Transverse colon (tissue), 4 donors: Measurements from ENCODE around the gene ZFYVE21. TPM values are rescaled to one million over a fixed set of nuclear protein-coding genes. Genes with fewer than 3 reads are reported as not detected.

Source experiments
- DNase-seq: peaks from one replicate; pipeline ENCODE4 v3.0.0-alpha.2; 2019
- H3K27ac ChIP-seq, 4 donors: fragments of 200-600 bp; sonication (generic); 2 replicates each; pipeline ENCODE4 v1.5.1; 2016 to 2018; ENCODE audit warnings: inconsistent platforms in 4 of 4
- H3K27me3 ChIP-seq: fragments of 200-600 bp; sonication (generic); 2 replicates; pipeline ENCODE4 v1.5.1; 2017; ENCODE audit warnings: inconsistent platforms
- H3K36me3 ChIP-seq, 4 donors: fragments of 200-600 bp; sonication (generic); 2 replicates each; pipeline ENCODE4 v1.5.1; 2017 to 2019; ENCODE audit warnings: inconsistent platforms in 4 of 4
- H3K4me1 ChIP-seq, 4 donors: fragments of 200-600 bp; sonication (generic); 2 replicates each; pipeline ENCODE4 v1.5.1; 2017 to 2020; ENCODE audit warnings: inconsistent platforms in 4 of 4
- H3K4me3 ChIP-seq, 4 donors: fragments of 200-600 bp; sonication (generic); 1 replicate in 1 of 4; 2 replicates in 3 of 4; pipeline versions ENCODE4 v1.5.1 to v1.6.1; 2017 to 2019; ENCODE audit warnings: inconsistent platforms in 4 of 4
- H3K9me3 ChIP-seq, 2 donors: fragments of 200-600 bp; sonication (generic); 2 replicates each; pipeline ENCODE4 v1.5.1; 2017 to 2019; ENCODE audit warnings: inconsistent platforms in 2 of 2
- EP300 ChIP-seq: sonication (generic); formaldehyde crosslinking; IDR thresholded peaks from one replicate; pipeline ENCODE4 v1.6.1; 2017; ENCODE audit warnings: antibody characterized with exemption, low read depth
- POLR2A ChIP-seq: fragments of 450-650 bp; IDR thresholded peaks from one replicate; pipeline ENCODE4 v1.6.1; 2016; ENCODE audit warnings: antibody characterized with exemption, mild to moderate bottlenecking, moderate library complexity
- POLR2AphosphoS5 ChIP-seq, 3 donors: sonication (generic); formaldehyde crosslinking; IDR thresholded peaks; one replicate each; pipeline ENCODE4 v1.6.1; 2016; ENCODE audit warnings: antibody characterized with exemption in 3 of 3
- WGBS, 2 donors: methylation state at CpG; one replicate each; pipeline ENCODE4 v1.1.5; 2018; ENCODE audit warnings: low coverage in 1 of 2; 5-methylcytosine and 5-hydroxymethylcytosine counted together
- in situ Hi-C, 4 donors: fragments of 200-750 bp; cut with MboI; loops; one replicate each; pipeline versions ENCODE4 v1.15.0 to v1.15.1; 2017; ENCODE audit warnings: low sequenced_read_pairs in 3 of 4, low pct_ligation_motif_present in 1 of 4, low pct_unique_long_range_greater_than_20kb in 1 of 4
- intact Hi-C: fragments of 100-400 bp; cut with DNase I; formaldehyde crosslinking; loops from one replicate; pipeline ENCODE4 v1.15.1; 2023; ENCODE audit warnings: low total_unique reads
- total RNA-seq, 4 donors: library from RNA; depleted of rRNA; stranded (reverse); fragments of >200 nt; gene quantifications; one replicate each; pipeline ENCODE4 v1.1.0, GENCODE V29; 2016
- TF ChIP-seq, protein P1 (sequence below), 5 experiments: fragments of 200-600 bp in 3 of 5; fragments of 450-650 bp in 2 of 5; sonication (generic) in 3 of 5; IDR thresholded peaks; 1 replicate in 2 of 5; 2 replicates in 3 of 5; pipeline ENCODE4 v1.5.1; 2016 to 2017; ENCODE audit warnings: antibody characterized with exemption in 5 of 5, inconsistent platforms in 3 of 5, mild to moderate bottlenecking in 2 of 5, moderate library complexity in 1 of 5

ZFYVE21 gene
- total RNA-seq, 4 donors from 2014 or later: 90.2 to 214 (median 137) TPM

DNA sequence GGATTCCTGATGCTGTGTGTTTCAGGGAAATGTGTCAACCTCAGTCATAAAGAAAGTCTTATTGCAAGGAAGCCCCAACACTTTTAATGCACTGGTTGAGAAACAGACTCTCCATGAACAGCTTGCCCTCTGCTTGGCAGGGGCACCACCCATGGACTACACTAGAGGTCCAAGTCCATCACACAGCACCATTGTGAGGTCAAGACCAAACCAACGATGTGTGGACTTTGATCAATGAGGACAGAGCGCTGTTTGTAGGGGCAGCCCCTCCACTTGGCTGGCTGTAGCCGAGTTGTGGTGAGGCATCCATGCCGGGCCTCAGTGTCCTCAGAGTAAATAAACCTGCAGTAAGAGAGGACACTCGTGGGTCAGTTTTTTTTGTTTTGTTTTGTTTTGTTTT is 29.8 kb downstream of the ZFYVE21 start:
- Histone ChIP-seq H3K9me3 (no peaks in the 10 kb centered on the region), H3K27ac (no peak overlapping the region), H3K27me3 (no peaks in the 10 kb centered on the region), H3K36me3 (peaks cover 0 to 9% (median 0%) of the 10 kb centered on the region in 4 donors), H3K4me1 (peaks cover 0 to 4% (median 0%) of the 10 kb centered on the region in 4 donors), H3K4me3 (no peak overlapping the region)
- 78% methylated on average over 5 of the region's 5 CpGs; no CpG with 5 or more reads in 1 of the 2 donors for WGBS, 2 donors
- TF ChIP-seq, protein P1, sequence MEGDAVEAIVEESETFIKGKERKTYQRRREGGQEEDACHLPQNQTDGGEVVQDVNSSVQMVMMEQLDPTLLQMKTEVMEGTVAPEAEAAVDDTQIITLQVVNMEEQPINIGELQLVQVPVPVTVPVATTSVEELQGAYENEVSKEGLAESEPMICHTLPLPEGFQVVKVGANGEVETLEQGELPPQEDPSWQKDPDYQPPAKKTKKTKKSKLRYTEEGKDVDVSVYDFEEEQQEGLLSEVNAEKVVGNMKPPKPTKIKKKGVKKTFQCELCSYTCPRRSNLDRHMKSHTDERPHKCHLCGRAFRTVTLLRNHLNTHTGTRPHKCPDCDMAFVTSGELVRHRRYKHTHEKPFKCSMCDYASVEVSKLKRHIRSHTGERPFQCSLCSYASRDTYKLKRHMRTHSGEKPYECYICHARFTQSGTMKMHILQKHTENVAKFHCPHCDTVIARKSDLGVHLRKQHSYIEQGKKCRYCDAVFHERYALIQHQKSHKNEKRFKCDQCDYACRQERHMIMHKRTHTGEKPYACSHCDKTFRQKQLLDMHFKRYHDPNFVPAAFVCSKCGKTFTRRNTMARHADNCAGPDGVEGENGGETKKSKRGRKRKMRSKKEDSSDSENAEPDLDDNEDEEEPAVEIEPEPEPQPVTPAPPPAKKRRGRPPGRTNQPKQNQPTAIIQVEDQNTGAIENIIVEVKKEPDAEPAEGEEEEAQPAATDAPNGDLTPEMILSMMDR (IDR thresholded peaks at IDR 0.05): no peak
- TF ChIP-seq POLR2AphosphoS5 (IDR thresholded peaks at IDR 0.05): no peak
- no peak for TF ChIP-seq EP300
- TF ChIP-seq POLR2A: no peak
- DNase-seq: no peak
- intact Hi-C loops (no loop called here), in situ Hi-C loops (no loop called here)

DNA sequence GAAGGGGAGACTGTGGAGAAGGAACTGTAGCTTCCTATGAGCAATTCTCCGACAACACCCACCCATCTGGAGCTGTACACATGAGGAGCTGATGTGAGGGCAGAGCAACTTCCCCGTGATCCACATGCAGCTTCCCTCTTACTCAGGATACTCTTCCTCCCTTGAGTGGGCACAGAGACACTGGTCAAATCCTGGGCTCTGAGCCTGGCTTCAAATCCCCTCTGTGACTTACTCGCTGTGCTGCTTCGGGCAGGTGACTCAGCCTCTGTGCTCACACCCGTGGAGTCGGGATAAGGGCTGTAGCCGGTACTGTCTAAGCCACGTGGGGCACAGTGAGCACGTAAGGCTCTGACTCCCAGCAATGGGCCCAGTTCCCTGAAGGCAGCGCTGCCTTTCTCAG is 31.1 kb downstream of the ZFYVE21 start:
- H3K27me3 ChIP-seq: no peaks in the 10 kb centered on the region
- TF ChIP-seq EP300 (no peak), POLR2A (no peak), POLR2AphosphoS5 (IDR thresholded peaks at IDR 0.05) (no peak)
- TF ChIP-seq, protein P1 (IDR thresholded peaks at IDR 0.05): no peak
- H3K4me3 ChIP-seq: no peak overlapping the region

DNA sequence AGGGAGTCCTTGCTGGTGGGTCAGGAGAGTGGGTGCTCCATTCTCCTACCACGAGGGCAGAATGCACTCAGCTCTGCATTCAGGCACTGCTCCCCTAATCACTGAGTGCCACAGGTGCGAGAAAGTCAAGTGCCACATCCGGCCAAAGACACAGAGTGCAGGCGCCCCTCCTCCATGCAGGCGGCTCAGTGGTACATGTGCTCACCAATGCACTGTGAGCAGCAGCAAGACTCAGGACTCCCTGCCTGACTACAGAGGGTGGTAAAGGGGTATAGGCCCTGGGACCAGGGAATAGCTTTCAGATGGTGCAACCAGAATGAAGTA is 32.9 kb downstream of the ZFYVE21 start:
- no peak for DNase-seq
- intact Hi-C loops: no loop called here
- Histone ChIP-seq H3K9me3 (no peaks in the 10 kb centered on the region), H3K27ac (no peak overlapping the region), H3K27me3 (no peaks in the 10 kb centered on the region), H3K4me1 (peaks cover 0 to 4% (median 0%) of the 10 kb centered on the region in 4 donors), H3K4me3 (no peak overlapping the region), H3K36me3 (peaks cover 0 to 18% (median 6%) of the 10 kb centered on the region in 4 donors)
- in situ Hi-C loops: no loop called here
- TF ChIP-seq POLR2AphosphoS5 (IDR thresholded peaks at IDR 0.05): no peak
- TF ChIP-seq, protein P1 (IDR thresholded peaks at IDR 0.05): no peak
- 75% methylated on average over 5 of the region's 5 CpGs; no CpG with 5 or more reads in 1 of the 2 donors for WGBS, 2 donors

More for the DNA sequence above, 31.1 kb downstream of the ZFYVE21 start:
- peaks cover 0 to 4% (median 0%) of the 10 kb centered on the region in 4 donors for H3K4me1 ChIP-seq
- WGBS, 2 donors: 91 to 100% methylated on average over 1 to 10 of the region's 10 CpGs
- H3K9me3 ChIP-seq: no peaks in the 10 kb centered on the region
- H3K36me3 ChIP-seq: peaks cover 0 to 9% (median 1%) of the 10 kb centered on the region in 4 donors
- in situ Hi-C loops: no loop called here
- intact Hi-C loops: no loop called here
- no peak overlapping the region for H3K27ac ChIP-seq
- no peak for DNase-seq

DNA sequence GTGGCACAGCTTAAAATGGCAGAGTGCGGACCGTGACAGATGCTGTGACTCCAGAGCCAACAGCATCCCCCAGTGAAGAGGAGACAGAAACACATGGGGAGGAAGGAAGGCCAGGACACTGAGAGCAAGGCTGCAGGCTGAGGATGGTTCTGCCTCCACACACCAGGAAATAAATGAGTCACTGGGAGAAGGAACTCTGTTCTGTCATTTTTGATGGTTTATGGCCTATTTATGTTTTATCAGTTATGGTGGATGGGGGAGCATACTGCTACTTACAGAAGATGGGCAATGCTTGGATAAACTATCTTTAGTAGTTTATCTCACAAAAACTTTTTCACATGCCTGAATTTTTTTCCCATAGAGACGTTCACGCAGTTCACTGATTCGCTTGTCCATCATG is 33.8 kb downstream of the ZFYVE21 start:
- 85 to 89% methylated on average over 5 of the region's 5 CpGs for WGBS, 2 donors
- intact Hi-C loops (no loop called here), in situ Hi-C loops (no loop called here)
- DNase-seq: no peak
- Histone ChIP-seq H3K4me3 (no peak overlapping the region), H3K9me3 (no peaks in the 10 kb centered on the region), H3K27ac (no peak overlapping the region), H3K36me3 (peaks cover 0 to 18% (median 6%) of the 10 kb centered on the region in 4 donors), H3K27me3 (no peaks in the 10 kb centered on the region), H3K4me1 (peaks cover 0 to 4% (median 0%) of the 10 kb centered on the region in 4 donors)
- TF ChIP-seq POLR2A: no peak
- no peak for TF ChIP-seq EP300
- TF ChIP-seq, protein P1 (IDR thresholded peaks at IDR 0.05): no peak
- TF ChIP-seq POLR2AphosphoS5 (IDR thresholded peaks at IDR 0.05): no peak
